IMR-90 (cell line): Measurements from ENCODE around the gene NRP1. TPM values are rescaled to one million over a fixed set of nuclear protein-coding genes. Genes with fewer than 3 reads are reported as not detected.

Experiments
- ATAC-seq: fragments of 200-7000 bp; cut with Tn5 transposase; 2 replicates; pipeline ENCODE4 v1.9.1; 2020; ENCODE audit warnings: low read depth, mild to moderate bottlenecking, moderate library complexity
- BruUV-seq: library from RNA; stranded (reverse); fragments of 400-500 nt; replicated peaks from 2 replicates; lab custom pipeline; 2021; lab: Mats Ljungman, UMichigan
- CTCF ChIA-PET: fragments of 300-600 bp; formaldehyde crosslinking; extraction: SDS; loops from one replicate; lab custom pipeline; 2021; ENCODE audit warnings: antibody characterized with exemption; lab: Yijun Ruan, JAX
- POLR2A ChIA-PET: fragments of 300-600 bp; sonication (Branson Sonifier 250); formaldehyde crosslinking; loops from one replicate; lab custom pipeline; 2022; ENCODE audit warnings: antibody characterized with exemption; ENCODE audit not compliant: unreplicated experiment; lab: Charles Lee
- DNase-seq: peaks from one replicate; pipeline ENCODE4 v3.0.0; 2013
- H2AFZ ChIP-seq: replicated peaks from 2 replicates; pipeline ENCODE3; 2013; ENCODE audit warnings: low read length, mild to moderate bottlenecking; ENCODE audit not compliant: poor library complexity
- H2AK5ac ChIP-seq: 2 replicates; pipeline ENCODE4 v1.6.1; 2013; ENCODE audit warnings: low read depth, low read length, inconsistent platforms
- H2AK9ac ChIP-seq: replicated peaks from 2 replicates; pipeline ENCODE3; 2013; ENCODE audit warnings: mild to moderate bottlenecking, low read depth, low read length, moderate library complexity; ENCODE audit not compliant: poor library complexity
- H2BK120ac ChIP-seq: 2 replicates; pipeline ENCODE4 v1.6.1; 2013; ENCODE audit warnings: low read depth, low read length, inconsistent platforms
- H2BK15ac ChIP-seq: 3 replicates; pipeline ENCODE4 v1.6.1; 2013; ENCODE audit warnings: low read depth, low read length, inconsistent platforms
- H2BK20ac ChIP-seq: 2 replicates; pipeline ENCODE4 v1.6.1; 2013; ENCODE audit warnings: low read depth, mild to moderate bottlenecking, inconsistent platforms, low read length, moderate library complexity
- H2BK5ac ChIP-seq: 2 replicates; pipeline ENCODE4 v1.6.1; 2013; ENCODE audit warnings: mild to moderate bottlenecking, low read depth, low read length, inconsistent platforms; ENCODE audit not compliant: poor library complexity, severe bottlenecking
- H3K14ac ChIP-seq: replicated peaks from 2 replicates; pipeline ENCODE4 v1.6.1; 2013; ENCODE audit warnings: low read depth, low read length, inconsistent platforms
- H3K18ac ChIP-seq: 2 replicates; pipeline ENCODE4 v1.6.1; 2013; ENCODE audit warnings: low read depth, low read length, control low read depth
- H3K23ac ChIP-seq: 2 replicates; pipeline ENCODE4 v1.6.1; 2013; ENCODE audit warnings: low read depth, low read length, inconsistent platforms
- H3K27ac ChIP-seq: 2 replicates; pipeline ENCODE4 v1.5.1; 2013; ENCODE audit warnings: mild to moderate bottlenecking, control low read depth, low read length; ENCODE audit not compliant: insufficient read depth
- H3K27me3 ChIP-seq: 2 replicates; pipeline ENCODE4 v1.6.1; 2013; ENCODE audit warnings: low read length; ENCODE audit not compliant: control insufficient read depth, insufficient read depth
- H3K36me3 ChIP-seq: 2 replicates; pipeline ENCODE4 v1.6.1; 2013; ENCODE audit warnings: low read length, mixed read lengths; ENCODE audit not compliant: control insufficient read depth, insufficient read depth
- H3K4ac ChIP-seq: 2 replicates; pipeline ENCODE4 v1.6.1; 2013; ENCODE audit warnings: low read depth, low read length, inconsistent platforms
- H3K4me1 ChIP-seq: 2 replicates; pipeline ENCODE4 v1.6.1; 2013; ENCODE audit warnings: low read length, mixed read lengths; ENCODE audit not compliant: control insufficient read depth, insufficient read depth
- H3K4me2 ChIP-seq: 2 replicates; pipeline ENCODE4 v1.6.1; 2013; ENCODE audit warnings: low read depth, mild to moderate bottlenecking, control low read depth, low read length, moderate library complexity
- H3K4me3 ChIP-seq: 2 replicates; pipeline ENCODE4 v1.5.1; 2013; ENCODE audit warnings: low read depth, mild to moderate bottlenecking, control low read depth, low read length, moderate library complexity; ENCODE audit not compliant: insufficient read depth
- H3K56ac ChIP-seq: 2 replicates; pipeline ENCODE4 v1.6.1; 2013; ENCODE audit warnings: low read length, inconsistent platforms; ENCODE audit not compliant: insufficient read depth; ENCODE audit errors: extremely low read depth
- H3K79me1 ChIP-seq, 2 experiments: 2 replicates each; pipeline ENCODE4 v1.6.1; 2013; ENCODE audit warnings: low read length in 2 of 2, inconsistent platforms in 1 of 2, low read depth in 1 of 2
- H3K9ac ChIP-seq: 2 replicates; pipeline ENCODE4 v1.6.1; 2013; ENCODE audit warnings: low read depth, low read length, control low read depth
- H3K9me1 ChIP-seq: 2 replicates; pipeline ENCODE4 v1.6.1; 2013; ENCODE audit warnings: low read length, inconsistent platforms; ENCODE audit not compliant: insufficient read depth
- H3K9me3 ChIP-seq: 2 replicates; pipeline ENCODE4 v1.6.1; 2013; ENCODE audit warnings: low read length; ENCODE audit not compliant: control insufficient read depth, insufficient read depth
- H4K20me1 ChIP-seq: 2 replicates; pipeline ENCODE4 v1.6.1; 2013; ENCODE audit warnings: low read length, inconsistent platforms; ENCODE audit not compliant: insufficient read depth
- H4K5ac ChIP-seq: 2 replicates; pipeline ENCODE4 v1.6.1; 2013; ENCODE audit warnings: mild to moderate bottlenecking, low read depth, low read length, control low read depth
- H4K8ac ChIP-seq, 2 experiments: 2 replicates each; pipeline ENCODE4 v1.6.1; 2013; ENCODE audit warnings: low read depth in 2 of 2, low read length in 2 of 2, control low read depth in 1 of 2, inconsistent platforms in 1 of 2
- H4K91ac ChIP-seq: 2 replicates; pipeline ENCODE4 v1.6.1; 2013; ENCODE audit warnings: low read depth, low read length, inconsistent platforms; ENCODE audit not compliant: insufficient read depth
- CEBPB ChIP-seq: IDR thresholded peaks from 2 replicates; pipeline ENCODE4 v1.6.1; 2012; ENCODE audit warnings: low read depth, low read length, improper control_type of control experiment
- CHD1 ChIP-seq: IDR thresholded peaks from 2 replicates; pipeline ENCODE4 v1.6.1; 2012; ENCODE audit warnings: low read depth, low read length, improper control_type of control experiment
- FOS ChIP-seq: fragments of 150-350 bp; IDR thresholded peaks from 2 replicates; pipeline ENCODE4 v1.6.1; 2016; ENCODE audit warnings: low read depth, low read length
- MAFK ChIP-seq: IDR thresholded peaks from 2 replicates; pipeline ENCODE4 v1.6.1; 2012; ENCODE audit warnings: low read depth, low read length, improper control_type of control experiment
- NFE2L2 ChIP-seq: fragments of 150-350 bp; IDR thresholded peaks from 2 replicates; pipeline ENCODE4 v1.6.1; 2016; ENCODE audit warnings: low read depth, mild to moderate bottlenecking, low read length
- WGBS, 2 experiments: methylation state at CpG; one replicate each; pipeline versions ENCODE4 v1.1.5 to v1.1.7; 2013; ENCODE audit warnings: missing lambda C conversion rate in 2 of 2; ENCODE audit not compliant: insufficient read length in 1 of 2; ENCODE audit errors: extremely low coverage in 2 of 2; 5-methylcytosine and 5-hydroxymethylcytosine counted together
- dilution Hi-C: fragments of 300-500 bp; cut with HindIII; formaldehyde crosslinking; loops from one replicate; pipeline ENCODE4 v1.14.3; 2018; ENCODE audit warnings: low sequenced_read_pairs; ENCODE audit not compliant: unreplicated experiment
- in situ Hi-C: fragments of 300-500 bp; cut with MboI; formaldehyde crosslinking; loops from 3 replicates; pipeline ENCODE4 v1.14.3; 2019; ENCODE audit warnings: low sequenced_read_pairs, inconsistent platforms, mixed read lengths
- intact Hi-C: fragments of 100-400 bp; cut with micrococcal nuclease; formaldehyde crosslinking; loops from 2 replicates; pipeline ENCODE4 v1.10.0; 2022
- polyA plus RNA-seq, 3 experiments: library from polyadenylated mRNA; depleted of rRNA; stranded (reverse); fragments of >200 nt; gene quantifications; 2 replicates each; pipeline ENCODE4 v1.2.3, GENCODE V29; 2012; ENCODE audit warnings: low replicate concordance in 1 of 3
- total RNA-seq: library from RNA; depleted of rRNA; stranded (reverse); fragments of >200 nt; gene quantifications from 2 replicates; pipeline ENCODE4 v1.2.3, GENCODE V29; 2012

NRP1 gene
- total and polyA plus RNA-seq, 2 of the 4 experiments (the other 2 are of a cell fraction): 108 to 227 TPM

DNA sequence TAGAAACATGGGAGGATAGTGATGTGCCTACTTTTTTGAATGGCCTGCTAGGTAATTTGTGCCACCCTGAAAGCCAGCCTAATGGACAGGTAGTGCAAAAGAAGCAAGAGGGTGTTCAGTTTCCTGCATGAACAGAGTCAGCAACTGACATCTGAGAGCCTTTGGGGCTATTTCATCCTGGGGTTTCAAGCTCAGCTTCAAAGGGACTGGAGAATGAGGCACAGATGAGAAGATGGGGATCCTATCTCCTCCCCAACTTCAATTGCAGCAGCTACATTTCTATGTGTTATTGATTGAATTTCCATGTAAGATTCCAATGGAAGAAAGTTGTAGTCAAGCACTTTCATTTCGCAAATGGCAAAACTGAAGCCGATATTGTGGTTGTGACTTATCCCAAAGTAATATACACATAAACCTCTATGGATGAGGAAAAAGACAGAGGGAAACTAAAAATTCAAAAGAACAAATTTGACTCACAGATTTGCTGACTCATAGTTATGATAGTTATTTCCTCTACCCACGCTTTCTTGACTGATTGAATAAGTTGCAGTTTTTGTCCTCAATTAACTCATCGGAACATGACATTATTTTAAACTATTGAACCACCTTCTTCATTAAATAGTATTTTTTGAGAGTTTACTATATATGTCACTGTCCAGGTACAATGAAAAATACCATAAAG is 42.6 kb upstream of the NRP1 start:
- Histone ChIP-seq H3K14ac (peak overlapping the region; percentile 94), H4K91ac (peak overlapping the region; percentile 87), H3K27ac (peak overlapping the region; percentile 99), H3K18ac (peak overlapping the region; percentile 98), H3K36me3 (no peaks in the 10 kb centered on the region), H4K5ac (peak overlapping the region; percentile 85), H2BK15ac (peak overlapping the region; percentile 85), H3K4me1 (peaks cover 13% of the 10 kb centered on the region), H2AK9ac (peak overlapping the region; percentile 7), H2AFZ (peak overlapping the region; percentile 82), H3K4me2 (peak overlapping the region; percentile 99), H2BK5ac (peak overlapping the region; percentile 95), H3K9ac (peak overlapping the region; percentile 67), H2BK20ac (peak overlapping the region; percentile 99), H3K56ac (peak overlapping the region; percentile 93), H3K23ac (peak overlapping the region; percentile 95), H2BK120ac (peak overlapping the region; percentile 99), H3K27me3 (no peaks in the 10 kb centered on the region), H3K4ac (peak overlapping the region; percentile 97), H3K79me1 (0 out of 4 replicates have a peak, but pooled peaks cover 0 to 2% of the 10 kb centered on the region in 2 experiments), H2AK5ac (peak overlapping the region; percentile 86), H3K4me3 (peak overlapping the region; percentile 41; the same call in 1 of the 2 replicates), H4K8ac (peak overlapping the region; percentile 68 to 90), H3K9me3 (no peaks in the 10 kb centered on the region), H4K20me1 (no peaks in the 10 kb centered on the region), H3K9me1 (peaks cover 16% of the 10 kb centered on the region; the same call in 1 of the 2 replicates)
- no TSS peak for BruUV-seq
- dilution Hi-C loops: no loop called here
- DNase-seq (peak; percentile 85), ATAC-seq (peak; percentile 70)
- POLR2A ChIA-PET: no interaction called here
- intact Hi-C loops: no loop called here
- CTCF ChIA-PET: no interaction called here
- WGBS, 2 experiments: no CpG with 5 or more reads among the region's 4 CpGs
- TF ChIP-seq MAFK (peak; percentile 99), CHD1 (no peak), FOS (peak; percentile 68), CEBPB (peak; percentile 49; the same call in 1 of the 2 replicates), NFE2L2 (peak; percentile 99)
- in situ Hi-C loops: no loop called here
